ENCODE results near the gene CHN2.

Gene CHN2

DNA sequence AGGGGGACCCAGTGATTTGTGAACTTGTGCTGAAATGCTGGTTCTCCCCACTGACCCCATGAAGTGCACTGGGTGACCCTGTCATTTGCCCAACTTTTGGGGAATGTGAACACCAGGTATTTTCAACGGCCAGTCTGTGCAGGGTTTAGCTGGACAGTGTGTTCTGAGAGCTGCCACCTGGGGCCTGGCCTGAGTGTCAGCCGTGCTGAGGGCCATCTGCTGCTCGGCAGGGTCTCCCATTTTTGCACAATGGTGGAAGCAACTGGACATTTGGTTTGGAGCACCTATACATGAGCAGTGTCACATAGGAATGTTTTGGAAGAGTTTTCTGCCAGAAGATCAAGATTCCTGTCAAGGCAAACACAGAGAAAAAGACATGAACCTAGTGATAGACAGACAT, 5.2 kb downstream of the CHN2 start:
- no peak for TF ChIP-seq REST (IDR thresholded peaks at IDR 0.05; ENCODE audit: insufficient read depth in 1 of 2, low read depth in 2 of 2, low read length in 2 of 2)
- TF ChIP-seq TAF1 (IDR thresholded peaks at IDR 0.05; ENCODE audit: borderline replicate concordance, insufficient read depth, low read length), result no peak
- TF ChIP-seq FOXP2 (optimal IDR thresholded peaks at IDR 0.05; ENCODE audit: borderline replicate concordance, extremely low read depth, extremely low read length, insufficient read depth), result no peak
- TF ChIP-seq SIN3A (IDR thresholded peaks at IDR 0.05; ENCODE audit: borderline replicate concordance, insufficient read depth, low read length), result no peak
- no peak for TF ChIP-seq POLR2AphosphoS5 (IDR thresholded peaks at IDR 0.05; ENCODE audit: low read depth, low read length)

- TF ChIP-seq TAF1 (IDR thresholded peaks at IDR 0.05; ENCODE audit: borderline replicate concordance, insufficient read depth, low read length) (no peak), POLR2AphosphoS5 (IDR thresholded peaks at IDR 0.05; ENCODE audit: low read depth, low read length) (no peak)
Measured at GRCh38 chr7:29202651-29203069, 8.1 kb downstream of the CHN2 start.

DNA sequence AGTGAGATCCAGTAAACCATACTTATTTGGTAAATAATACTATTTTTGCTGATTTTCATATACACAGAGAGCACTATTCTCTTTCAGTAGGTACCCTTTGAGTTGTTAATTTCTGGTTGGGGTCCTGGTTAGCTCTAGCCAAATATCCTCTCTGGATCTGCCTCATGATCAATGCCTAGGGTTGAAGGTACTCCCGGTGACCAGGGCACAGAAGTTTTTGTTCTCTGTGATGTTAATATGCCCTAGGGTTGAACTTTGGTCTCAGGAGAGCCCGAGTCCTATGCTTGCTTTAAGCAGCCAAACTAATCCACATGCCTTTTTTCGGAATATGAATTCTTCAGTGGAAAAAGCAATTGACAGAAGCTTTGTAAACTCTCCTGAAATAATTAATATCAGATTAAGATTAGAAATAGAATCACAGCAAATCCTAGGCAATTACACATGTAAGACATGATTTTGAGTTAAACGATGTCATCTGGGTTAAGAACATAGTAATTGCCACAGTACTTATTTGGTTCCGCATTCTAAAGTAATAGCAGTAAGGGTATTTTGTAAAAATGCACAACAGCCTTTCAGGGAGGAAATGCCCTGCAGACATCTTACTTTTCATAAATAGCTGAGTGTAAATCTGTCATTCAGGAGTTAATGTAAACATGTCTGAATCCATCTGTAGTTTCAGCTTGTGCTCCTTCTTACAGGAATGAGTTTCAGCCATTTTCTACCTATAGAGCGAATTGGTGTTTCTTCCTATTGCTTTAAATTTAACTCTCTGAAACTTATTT, 10.1 kb downstream of the CHN2 start:
- TF ChIP-seq FOXP2 (optimal IDR thresholded peaks at IDR 0.05; ENCODE audit: borderline replicate concordance, extremely low read depth, extremely low read length, insufficient read depth), result no peak
- TF ChIP-seq POLR2AphosphoS5 (IDR thresholded peaks at IDR 0.05; ENCODE audit: low read depth, low read length), result no peak
- no peak for TF ChIP-seq SIN3A (IDR thresholded peaks at IDR 0.05; ENCODE audit: borderline replicate concordance, insufficient read depth, low read length)
- no peak for TF ChIP-seq TAF1 (IDR thresholded peaks at IDR 0.05; ENCODE audit: borderline replicate concordance, insufficient read depth, low read length)
- TF ChIP-seq REST (IDR thresholded peaks at IDR 0.05; ENCODE audit: insufficient read depth in 1 of 2, low read depth in 2 of 2, low read length in 2 of 2), result no peak

GRCh38 chr7:29207162-29207801, 12.7 kb downstream of the CHN2 start:
- TF ChIP-seq TAF1 (IDR thresholded peaks at IDR 0.05; ENCODE audit: borderline replicate concordance, insufficient read depth, low read length) (no peak), SIN3A (IDR thresholded peaks at IDR 0.05; ENCODE audit: borderline replicate concordance, insufficient read depth, low read length) (no peak), REST (IDR thresholded peaks at IDR 0.05; ENCODE audit: insufficient read depth in 1 of 2, low read depth in 2 of 2, low read length in 2 of 2) (no peak), POLR2AphosphoS5 (IDR thresholded peaks at IDR 0.05; ENCODE audit: low read depth, low read length) (no peak), FOXP2 (optimal IDR thresholded peaks at IDR 0.05; ENCODE audit: borderline replicate concordance, extremely low read depth, extremely low read length, insufficient read depth) (no peak)

DNA sequence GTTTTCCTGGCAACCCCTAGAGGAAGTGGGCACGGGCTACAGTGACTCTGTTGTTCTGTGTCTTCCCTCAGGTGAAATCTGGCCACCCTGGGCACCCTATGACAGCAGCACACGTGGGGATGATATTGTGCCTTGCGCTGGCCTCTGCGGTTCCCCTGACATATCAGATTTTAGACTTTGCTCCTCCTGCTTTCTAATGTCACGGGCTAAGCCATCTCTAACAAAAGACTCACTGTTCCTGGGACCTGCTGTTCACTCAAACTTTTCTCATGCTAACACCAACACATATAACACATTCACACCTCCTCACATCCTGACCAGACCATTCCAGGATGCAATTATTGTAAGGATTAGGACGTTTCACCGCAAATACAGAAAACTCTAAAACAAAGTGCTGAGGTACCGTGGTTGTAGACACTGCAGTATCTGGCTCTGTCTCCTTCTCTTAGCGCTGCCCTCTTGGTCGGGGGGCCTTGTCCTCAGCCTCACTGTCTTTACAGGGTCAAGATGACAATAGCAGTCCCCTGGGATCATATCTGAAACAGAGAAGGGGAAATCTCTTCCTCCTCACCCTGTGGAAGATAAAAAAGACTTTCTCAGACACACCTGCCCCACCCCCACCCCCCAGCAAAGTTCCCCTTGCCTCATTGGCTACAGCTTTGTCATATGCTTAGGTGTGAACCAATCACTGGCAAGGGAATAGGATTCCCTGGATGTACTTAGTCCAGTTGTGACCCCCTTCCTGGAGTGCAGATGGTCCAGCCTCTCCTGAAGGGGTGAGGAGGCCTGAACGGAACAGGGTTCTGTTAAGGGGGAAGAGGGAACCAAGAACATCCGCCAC, 14.1 kb downstream of the CHN2 start:
- no peak for TF ChIP-seq TAF1 (IDR thresholded peaks at IDR 0.05; ENCODE audit: borderline replicate concordance, insufficient read depth, low read length)
- no peak for TF ChIP-seq FOXP2 (optimal IDR thresholded peaks at IDR 0.05; ENCODE audit: borderline replicate concordance, extremely low read depth, extremely low read length, insufficient read depth)
- no peak for TF ChIP-seq REST (IDR thresholded peaks at IDR 0.05; ENCODE audit: insufficient read depth in 1 of 2, low read depth in 2 of 2, low read length in 2 of 2)
- no peak for TF ChIP-seq SIN3A (IDR thresholded peaks at IDR 0.05; ENCODE audit: borderline replicate concordance, insufficient read depth, low read length)
- TF ChIP-seq POLR2AphosphoS5 (IDR thresholded peaks at IDR 0.05; ENCODE audit: low read depth, low read length), result no peak

Data from PFSK-1 (cell line).